MM.1S (cell line): Measurements from ENCODE around the gene PTCRA.
"Not testable (repeated sequence)": the region's sequence is repeated elsewhere in the genome, so short reads cannot be mapped to it uniquely, and the experiment has no call there.

ENCODE experiments used
- CTCF ChIP-seq: fragments of 300-600 bp; sonication (generic); IDR thresholded peaks from 2 replicates; pipeline ENCODE4 v1.5.1; 2016; ENCODE audit warnings: antibody characterized with exemption, low read length, mixed read lengths
- EZH2 ChIP-seq: fragments of 300-600 bp; sonication (generic); optimal IDR thresholded peaks from 2 replicates; pipeline ENCODE3; 2017; ENCODE audit warnings: low read depth, mild to moderate bottlenecking, antibody characterized with exemption, low read length, mixed read lengths

- TF ChIP-seq EZH2, CTCF: not testable (repeated sequence)
These were observed 27.7 kb upstream of the PTCRA start for GRCh38 chr6:42888201-42888600.
